Pericardium fibroblast (primary cell): ENCODE data around the gene KLF3. TPM values are rescaled to one million over a fixed set of nuclear protein-coding genes. Genes with fewer than 3 reads are reported as not detected.

ENCODE experiments used
- total RNA-seq: library from RNA; depleted of rRNA; stranded (reverse); fragments of >200 nt; gene quantifications from 2 replicates; pipeline ENCODE4 v1.2.3, GENCODE V29; 2015

KLF3 gene
- total RNA-seq: 27.2 and 28.1 TPM in 2 replicates

GRCh38 chr4:38663801-38664705 is at the start of gene KLF3:
KLF3 (plus strand) TSS chr4:38664199; CDS start chr4:38680626, 16,427 bp downstream.

Other genes with a start within 250 kb of the KLF3 start
- gene TLR10, start 118.8 kb downstream of the KLF3 start, total RNA-seq: not detected in 2 replicates
- 0.09 and 1.9 TPM in 2 replicates for gene TLR1, start 140.6 kb downstream of the KLF3 start, total RNA-seq
- 1.3 and 2.5 TPM in 2 replicates for gene TLR6, start 192.6 kb downstream of the KLF3 start, total RNA-seq
- 173 and 229 TPM in 2 replicates for gene FAM114A1, start 203.6 kb downstream of the KLF3 start, total RNA-seq